RKO (cell line): ENCODE data around the gene FAM180B.

ENCODE experiments used
- DNase-seq: peaks from one replicate; pipeline ENCODE4 v3.0.0-alpha.2; 2016; ENCODE audit warnings: low spot score

The FAM180B gene

DNA sequence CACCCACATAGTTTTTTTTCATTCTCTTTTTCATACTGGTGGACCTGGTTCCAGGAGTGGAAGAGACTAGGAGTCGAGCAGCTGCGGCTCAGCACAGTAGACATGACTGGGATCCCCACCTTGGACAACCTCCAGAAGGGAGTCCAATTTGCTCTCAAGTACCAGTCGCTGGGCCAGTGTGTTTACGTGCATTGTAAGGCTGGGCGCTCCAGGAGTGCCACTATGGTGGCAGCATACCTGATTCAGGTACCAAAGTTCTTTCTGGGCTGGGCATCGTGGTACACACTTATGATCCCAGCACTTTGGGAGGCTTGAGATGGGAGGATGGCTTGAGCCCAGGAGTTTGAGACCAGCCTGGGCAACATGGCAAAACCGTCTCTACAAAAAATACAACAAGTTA lies 16.8 kb upstream of the FAM180B start:
- no peak for DNase-seq

DNA sequence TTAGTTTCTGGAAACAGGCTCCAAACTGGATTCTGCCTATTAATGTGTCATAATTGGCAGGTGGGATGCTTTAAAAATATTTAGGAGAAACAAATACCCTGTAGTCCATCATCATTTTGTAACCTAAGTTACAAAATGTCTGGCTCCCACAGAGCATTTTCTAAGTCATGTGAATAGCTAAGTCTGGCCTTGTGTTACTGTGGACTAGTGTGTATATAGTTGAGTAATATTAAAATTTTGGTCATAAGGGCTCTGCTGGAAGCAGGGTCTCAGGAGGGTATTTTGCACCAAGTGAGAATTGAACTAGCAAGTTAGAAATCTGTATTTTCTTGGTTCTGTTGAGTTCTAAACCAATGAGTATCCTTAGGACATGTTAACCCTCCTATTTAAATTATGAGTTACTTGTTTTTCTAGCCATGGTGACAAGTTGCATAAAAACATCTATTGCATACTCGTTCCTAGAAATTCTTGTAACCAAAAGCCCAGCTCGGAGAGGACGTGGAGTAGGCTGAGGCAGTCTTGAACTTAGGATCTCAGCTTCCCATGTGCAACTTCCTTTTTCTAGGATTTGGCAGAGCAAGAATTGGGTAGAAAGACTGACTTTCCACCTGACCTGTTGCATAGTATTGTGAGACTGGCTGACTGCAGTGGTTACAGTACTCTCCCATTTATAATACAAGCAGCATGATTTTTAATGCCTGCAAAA lies 15.7 kb upstream of the FAM180B start:
- no peak for DNase-seq

DNA sequence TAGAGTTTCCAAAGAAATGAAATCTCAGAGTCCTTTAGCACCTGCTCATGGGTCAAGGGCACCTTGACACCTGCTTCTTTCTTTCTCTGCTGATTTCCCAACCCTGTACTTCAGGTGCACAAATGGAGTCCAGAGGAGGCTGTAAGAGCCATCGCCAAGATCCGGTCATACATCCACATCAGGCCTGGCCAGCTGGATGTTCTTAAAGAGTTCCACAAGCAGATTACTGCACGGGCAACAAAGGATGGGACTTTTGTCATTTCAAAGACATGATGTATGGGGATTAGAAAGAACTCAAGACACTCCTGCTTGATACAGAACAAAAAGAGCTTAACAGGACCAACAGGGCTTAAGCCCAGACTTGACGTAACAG lies 15.1 kb upstream of the FAM180B start:
- no peak for DNase-seq

DNA sequence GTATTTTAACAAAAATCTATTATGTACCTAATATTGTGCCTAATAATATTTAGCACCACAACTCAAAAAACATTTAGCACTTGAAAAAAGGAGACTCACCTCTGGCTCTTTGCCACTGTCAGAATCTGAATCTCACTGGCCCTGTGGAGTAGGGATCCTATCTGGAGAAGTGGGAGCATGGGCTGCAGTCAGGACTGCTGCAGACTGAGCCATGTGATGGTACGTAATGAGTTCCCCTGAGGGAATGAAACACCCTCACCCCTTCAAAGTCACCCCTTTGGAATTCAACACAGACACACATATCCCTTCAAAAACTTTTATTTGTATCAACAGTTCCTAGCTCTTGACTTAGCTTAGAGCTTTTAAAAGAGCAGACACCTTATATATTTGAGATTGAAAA lies 14.6 kb upstream of the FAM180B start:
- DNase-seq: no peak

DNA sequence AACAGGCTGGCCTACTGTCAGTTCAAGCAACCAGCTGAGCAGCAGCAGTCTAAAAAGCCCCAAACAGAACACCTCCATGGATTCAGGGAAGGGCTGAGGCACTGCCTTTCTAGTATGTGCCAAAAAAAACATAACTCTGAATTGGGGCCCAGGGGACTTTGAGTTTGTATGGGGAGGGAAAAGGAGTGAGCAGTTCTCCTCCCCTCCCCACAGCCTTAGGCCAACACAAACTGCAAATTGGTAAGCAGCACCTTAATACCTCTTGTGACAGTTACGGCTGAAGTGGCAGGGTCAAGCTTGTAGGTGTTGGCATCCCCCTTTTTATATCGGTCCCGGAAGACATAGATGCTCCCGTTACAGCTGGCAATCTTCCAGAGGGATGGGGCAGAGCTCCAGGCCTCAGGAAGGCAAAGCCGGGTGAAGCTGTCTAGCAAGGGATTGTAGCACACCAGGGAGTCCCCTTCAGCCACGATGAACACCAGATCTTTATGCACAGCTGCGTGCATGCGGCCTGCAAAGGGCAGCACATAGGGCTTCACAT lies 13.7 kb upstream of the FAM180B start:
- DNase-seq: no peak

DNA sequence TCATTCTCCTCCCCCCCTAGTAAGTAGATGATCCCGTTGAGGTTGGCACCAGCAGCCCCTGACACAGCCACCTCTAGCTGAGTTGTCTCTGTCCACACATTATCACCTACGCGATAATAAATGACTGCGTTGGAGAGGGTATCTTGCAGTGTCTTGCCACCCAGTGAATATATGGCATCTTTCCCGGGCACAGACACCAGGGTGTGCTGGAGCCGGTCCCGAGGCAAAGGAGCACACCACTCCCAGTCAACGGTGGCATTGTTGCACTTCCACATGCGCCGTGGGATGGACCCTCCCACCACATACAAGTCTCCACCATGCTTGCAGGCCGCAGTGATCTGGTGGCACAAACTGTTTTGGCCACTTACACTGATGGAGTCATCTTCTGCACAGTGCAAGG lies 13.2 kb upstream of the FAM180B start:
- no peak for DNase-seq

DNA sequence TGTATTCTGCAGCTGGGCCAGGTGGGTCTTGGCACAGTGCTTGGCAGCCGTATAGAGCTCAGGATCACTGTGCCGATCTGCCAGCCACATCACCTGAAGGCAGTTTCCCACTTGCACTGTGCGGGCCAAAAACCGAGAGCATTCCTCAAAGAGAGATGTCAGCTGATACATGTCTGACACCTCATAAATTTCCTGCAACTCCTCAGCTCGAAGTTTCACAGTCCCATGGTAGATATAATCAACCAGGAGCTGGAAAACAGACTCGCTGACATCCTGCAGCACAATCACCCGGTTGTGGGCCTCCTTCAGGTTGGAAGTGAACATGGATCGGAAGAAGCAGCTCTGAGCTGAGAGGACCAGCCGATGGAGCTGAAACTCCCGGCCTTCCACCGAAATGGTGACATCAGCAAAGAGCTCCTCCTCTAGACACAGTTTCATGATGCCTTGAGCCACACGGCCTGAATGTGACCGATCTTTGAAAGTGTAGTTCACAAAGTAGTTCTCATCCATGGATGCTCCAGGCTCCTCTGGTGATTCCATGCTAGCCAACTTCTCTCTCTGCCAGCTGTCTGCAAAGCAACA lies 8.9 kb upstream of the FAM180B start:
- DNase-seq: no peak

DNA sequence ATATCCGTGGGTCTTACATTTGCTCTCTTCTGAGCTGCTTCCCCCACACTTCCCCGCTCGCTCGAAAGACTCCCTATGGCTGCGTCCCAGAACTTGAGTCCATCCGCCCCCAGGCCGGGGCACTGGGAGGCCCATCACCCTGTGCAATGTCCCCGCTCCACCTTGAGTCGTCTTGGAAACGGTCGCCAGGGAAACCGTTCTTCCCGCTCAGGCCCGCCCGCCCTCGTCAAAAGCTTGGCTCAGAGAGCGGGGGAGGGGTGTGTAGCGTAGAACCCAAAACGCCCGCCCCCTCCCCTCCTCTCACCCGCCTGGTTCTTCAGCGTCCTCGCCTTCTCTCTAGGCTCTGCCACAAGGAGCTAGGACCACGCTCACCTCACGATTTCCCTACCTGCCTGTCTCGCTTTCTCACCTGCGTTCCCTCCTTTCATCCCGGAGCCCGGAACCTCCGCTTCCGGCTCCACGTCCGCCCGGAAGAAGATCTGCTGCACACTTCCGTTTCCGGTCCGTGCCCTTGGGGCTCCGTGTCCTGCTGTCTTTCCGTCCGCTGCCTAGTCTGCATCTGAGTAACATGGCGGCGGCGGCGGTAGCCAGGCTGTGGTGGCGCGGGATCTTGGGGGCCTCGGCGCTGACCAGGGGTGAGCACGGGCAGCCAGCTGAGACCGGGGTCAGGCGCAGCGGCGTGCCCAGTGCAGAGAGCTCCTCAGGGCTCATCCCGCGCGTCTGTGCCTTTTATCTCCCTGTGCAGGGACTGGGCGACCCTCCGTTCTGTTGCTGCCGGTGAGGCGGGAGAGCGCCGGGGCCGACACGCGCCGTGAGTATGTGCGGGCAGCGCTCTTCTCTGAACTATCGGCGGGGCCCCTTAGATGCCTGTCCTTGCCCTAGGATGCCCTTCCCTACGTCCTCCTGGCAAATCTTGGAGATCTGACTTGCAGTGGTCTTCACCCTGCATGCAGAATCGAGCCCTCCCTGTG lies 7.7 kb upstream of the FAM180B start, which contains the start of the genes KBTBD4 and NDUFS3:
KBTBD4 (minus strand) TSS at position 447 of the 971 bp plus-strand sequence; CDS start at position 428, 19 bp downstream.
NDUFS3 (plus strand) TSS at position 551 of the 971 bp plus-strand sequence; CDS start at position 569, 18 bp downstream.
- DNase-seq: peak; percentile 91

DNA sequence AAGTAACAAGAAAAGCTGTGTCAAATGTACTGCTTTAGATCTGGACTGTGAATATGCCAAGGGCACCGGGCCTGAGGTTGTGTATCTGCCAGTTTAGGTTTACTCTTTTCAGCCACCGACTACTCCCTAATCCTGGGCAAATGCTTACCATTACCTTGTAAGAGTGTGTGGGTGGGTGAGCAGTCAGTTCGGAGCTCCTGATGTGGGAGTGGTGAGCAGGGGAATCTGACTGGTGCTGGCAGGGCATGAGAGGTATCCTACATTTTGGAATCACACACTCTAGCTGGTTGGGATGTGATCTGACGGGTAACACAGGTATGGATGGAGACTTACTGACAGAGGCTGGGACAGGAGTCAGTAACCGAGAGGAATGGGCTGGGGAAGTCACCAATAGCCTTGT lies 2.6 kb upstream of the FAM180B start:
- DNase-seq: no peak

DNA sequence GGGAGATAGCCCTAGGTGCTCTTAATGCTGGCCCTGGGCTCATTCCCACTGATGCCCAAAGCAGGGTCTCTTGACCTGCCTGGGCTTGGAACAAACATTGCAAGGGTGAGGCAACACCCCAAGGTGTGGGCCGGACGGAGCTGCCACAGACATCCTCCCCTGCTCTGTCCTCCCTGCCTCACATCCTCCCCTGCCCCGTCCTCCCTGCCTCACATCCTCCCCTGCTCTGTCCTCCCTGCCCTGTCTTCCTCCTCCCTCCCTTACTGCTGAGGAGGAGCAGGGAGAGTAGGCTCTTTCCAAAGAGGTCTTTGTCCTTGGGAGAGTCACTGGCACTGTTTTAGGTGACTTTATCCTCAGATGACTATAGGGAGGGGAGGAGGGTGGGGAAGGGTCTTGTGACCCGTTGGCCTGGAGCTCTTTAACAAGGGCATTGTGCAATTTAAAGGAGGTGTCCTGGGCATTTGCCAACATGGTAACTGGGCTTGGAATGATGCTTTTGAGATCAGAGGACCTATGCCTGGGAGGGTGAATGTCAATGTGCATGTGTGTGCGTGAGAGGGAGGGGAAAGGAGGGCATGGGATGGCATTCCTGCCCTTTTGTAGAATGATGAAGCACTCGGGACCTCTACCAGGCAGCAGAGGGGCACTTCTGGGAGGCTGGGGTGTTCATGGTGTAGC lies 700 bp downstream of the FAM180B start:
- no peak for DNase-seq

DNA sequence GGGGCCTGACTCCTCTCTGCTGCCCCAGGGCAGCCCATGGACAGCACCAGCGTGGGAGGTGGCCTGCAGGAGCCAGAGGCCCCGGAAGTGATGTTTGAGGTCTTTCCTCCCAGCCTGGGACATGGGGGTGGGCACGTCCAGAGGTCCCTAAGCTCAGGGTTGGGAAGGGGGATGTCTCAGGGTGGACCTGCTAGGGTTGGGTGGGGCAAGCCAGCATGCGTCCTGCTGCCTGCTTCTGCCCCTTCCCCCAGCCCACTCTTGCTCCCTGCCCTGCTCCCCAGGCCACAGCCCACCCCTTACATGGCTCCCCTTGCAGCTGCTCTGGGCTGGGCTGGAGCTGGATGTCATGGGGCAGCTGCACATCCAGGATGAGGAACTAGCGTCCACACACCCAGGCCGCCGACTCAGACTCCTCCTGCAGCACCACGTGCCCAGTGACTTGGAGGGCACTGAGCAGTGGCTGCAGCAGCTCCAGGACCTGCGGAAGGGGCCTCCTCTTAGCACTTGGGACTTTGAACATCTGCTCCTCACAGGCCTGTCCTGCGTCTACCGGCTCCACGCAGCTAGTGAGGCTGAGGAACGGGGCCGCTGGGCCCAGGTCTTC lies 1.3 kb downstream of the FAM180B start:
- no peak for DNase-seq

DNA sequence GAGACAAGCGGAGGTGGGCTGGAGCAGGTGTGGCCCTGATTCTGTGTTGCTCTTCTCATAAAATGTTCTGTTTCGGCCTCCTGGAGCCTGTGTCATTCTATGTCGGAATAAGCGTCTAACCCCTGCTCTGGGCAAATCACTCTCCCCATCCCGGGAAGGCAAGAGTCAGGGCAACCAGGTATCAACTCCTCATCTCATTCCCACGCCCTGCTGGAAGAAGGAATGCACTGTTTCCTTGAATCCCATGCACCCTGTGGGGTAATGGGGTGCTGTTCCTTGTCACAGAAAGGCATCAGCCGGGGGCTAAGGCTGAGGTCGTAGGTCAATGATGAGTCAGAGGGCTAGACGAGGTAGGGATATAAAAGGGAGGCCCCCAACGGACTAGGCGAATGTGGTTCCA lies 2.6 kb downstream of the FAM180B start:
- no peak for DNase-seq

DNA sequence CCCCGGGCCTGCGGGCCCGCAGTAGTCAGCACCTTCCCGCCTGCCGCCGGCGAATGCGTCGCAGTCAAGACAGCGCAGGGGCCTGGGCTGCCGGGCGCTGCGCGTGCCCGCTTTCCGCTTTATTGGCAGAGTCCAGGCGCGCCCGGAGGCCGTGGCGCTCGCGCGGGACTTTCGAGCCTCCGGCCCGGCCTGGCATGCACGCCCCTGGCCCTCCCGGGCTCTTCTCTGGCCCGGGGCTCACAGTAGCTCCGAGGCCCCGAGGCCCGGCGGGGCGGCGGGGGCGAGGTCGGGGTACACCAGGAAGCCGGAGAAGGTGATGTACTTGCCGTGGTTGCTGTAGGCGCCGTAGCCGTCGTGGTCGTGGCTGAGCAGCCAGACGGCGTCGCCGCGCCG lies 3.1 kb downstream of the FAM180B start:
- DNase-seq: no peak

DNA sequence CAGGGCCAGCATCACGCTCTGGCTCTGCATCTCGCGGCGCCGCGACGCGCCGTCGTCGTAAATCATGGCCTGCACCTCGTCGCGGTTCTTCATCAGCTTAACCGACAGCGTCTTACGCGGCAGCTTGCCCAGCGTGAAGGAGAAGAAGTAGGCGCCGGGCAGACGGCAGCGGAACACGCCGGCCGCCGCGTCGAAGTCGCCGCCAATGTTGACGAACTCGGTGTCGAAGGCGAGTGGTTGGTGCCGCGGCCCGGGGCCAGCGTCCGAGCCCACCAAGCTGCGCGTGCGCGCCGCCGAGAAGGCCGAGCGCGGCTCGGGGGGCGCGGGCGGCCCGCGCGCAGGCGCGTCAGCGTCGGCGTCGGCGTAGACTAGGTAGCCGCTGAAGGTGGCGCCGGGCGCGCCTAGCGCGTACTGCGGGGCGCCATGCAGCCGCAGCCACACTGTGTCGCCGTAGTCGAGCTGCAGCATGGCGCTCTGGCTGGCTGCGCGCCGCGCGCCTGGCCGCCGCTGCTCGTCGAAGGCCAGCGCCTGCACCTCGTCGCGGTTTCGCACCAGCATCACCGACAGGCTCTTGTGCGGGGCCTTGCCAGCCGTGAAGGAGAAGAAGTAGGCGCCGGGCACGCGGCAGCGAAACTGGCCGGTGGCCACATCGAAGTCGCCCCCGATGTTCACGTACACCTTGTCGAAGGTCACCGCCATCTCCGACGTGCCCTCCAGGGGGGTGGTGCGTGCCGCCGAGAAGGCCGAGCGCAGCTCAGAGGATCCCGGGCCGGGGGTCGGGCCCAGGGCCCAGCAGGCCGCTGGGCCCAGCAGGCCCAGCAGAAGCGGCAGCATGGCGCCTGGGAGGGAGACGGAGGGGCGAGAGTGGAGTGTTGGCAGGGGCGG lies 3.7 kb downstream of the FAM180B start:
- no peak for DNase-seq

DNA sequence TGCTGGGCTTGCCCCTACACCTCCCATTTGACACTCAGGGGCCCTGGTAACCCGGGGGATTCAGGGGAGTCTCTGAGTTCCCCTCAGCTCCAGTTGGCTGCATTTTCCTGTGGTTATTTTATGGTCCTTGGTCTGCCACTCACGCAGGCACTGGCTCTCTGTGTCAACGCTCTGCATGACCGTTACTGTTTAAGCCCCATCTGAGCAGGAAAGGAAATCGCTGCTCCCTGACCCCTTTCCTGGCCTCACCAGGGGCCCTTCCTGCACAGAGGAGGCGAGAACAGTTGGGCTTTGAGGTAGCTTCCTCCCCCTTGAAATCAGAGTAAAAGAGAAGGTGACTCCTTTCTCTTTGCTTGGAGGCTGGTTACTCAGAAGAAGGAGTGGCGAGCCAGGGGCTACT lies 5.3 kb downstream of the FAM180B start:
- DNase-seq: no peak

DNA sequence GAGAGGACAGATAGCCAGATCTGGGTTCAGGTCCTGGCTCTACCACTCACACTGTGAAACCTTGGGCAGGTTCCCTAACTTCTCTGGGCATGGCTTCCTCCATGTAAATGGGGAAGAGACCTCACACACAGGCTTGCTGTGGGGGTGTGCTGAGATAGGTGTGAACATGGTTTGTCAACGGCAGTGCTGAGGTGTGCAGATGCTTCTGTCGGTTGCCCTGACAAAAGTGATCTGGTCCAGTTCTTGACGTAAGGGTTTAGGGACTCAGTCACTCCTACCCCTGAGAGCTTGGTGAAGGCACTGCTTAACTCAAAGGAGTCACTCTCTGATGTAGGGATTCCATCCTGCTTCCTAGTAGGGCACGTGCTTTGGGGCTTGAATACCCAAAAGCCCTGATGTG lies 5.8 kb downstream of the FAM180B start:
- DNase-seq: no peak

DNA sequence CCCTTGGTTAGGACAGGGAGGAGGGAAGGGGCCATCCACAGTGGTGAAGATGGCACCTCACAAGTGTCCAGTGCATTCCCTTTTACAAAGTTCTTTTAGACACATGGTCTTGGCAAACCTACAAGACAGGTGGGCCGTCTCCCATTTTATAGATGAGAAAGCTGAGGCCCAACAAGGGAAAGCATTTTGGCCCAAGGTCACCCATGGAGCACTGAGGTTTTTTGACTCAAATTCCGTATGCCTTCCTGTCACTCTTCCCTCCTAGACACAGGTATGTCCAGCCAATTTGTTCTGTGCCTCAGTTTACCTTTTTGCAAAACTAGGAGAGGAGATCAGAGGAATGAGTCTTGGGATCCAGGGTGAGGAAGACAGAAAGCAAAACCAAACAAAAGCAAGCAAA lies 6.5 kb downstream of the FAM180B start:
- no peak for DNase-seq

DNA sequence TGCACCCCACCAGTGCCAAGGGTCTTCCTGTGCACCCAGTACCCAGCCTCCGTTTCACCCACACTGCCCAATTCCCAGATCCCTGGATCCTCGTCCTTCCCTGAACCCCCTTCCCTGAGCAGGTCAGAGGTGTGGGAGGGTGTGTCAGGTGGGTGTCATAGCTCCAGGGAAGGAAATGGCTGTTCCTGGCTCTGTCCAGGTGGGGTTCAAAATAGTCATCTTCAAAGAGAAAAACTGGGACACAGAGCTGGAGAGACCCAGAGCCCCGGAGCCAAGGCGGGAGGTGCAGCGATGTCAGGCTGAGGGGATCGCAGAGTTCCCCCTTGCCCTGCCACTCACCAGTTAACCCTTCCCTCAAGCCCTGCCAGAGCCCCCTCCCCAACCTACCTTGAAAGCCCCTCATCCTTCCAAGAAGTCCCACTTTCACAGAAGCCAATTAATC lies 7.0 kb downstream of the FAM180B start:
- no peak for DNase-seq

DNA sequence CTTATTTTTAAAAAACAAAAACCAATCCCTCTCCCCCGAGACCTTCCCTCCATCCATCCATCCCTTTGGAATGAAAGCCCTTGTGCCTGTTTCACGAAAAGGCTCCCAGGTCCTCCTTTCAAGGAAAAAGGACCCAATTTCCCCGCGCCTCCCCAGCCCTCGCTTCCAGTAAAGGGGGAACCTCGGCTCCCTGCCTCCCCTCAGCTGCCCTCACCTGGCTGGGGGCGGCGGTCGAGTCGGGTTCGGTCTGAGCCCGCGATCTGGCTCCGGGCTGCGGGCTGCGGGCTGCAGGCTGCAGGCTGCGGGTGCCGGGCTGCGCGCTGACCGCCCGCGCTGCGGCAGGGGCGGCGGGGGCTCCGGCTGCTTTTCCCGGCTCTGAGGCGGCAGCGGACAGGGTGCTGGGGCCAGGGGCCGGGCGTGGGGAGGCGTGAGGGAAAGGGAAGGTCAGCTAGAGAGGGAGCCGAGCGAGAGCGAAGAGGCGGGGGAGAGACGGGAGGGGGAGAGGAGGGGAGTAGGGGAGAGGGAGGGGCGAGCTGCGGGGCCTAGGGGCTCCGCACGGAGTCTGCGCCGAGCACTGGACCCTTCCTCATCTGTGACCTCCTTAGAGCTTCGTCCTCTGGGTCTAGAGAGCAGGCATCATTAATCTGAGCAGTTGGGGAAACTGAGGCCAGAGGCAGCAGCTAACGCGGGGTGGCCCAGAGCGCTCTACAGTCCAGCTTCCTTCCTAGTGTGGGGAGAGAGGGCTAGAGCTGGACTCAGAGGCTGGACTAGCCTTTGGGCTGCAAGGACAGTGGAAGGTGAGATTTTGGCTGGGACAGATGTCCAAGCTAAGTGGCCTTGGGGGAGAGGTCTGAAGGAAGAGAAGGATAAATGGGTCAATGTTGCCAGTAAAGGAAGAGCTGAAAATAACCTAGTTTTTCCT lies 7.7 kb downstream of the FAM180B start, which contains the start of gene C1QTNF4:
C1QTNF4 (minus strand) TSS at position 478 of the 922 bp plus-strand sequence. CDS start 3,601 bp downstream, outside the sequence.
- DNase-seq: no peak
